HG02870 (cell line): ENCODE measurements around the gene MTCP1.

ENCODE experiments used
- ATAC-seq: cut with Tn5 transposase; IDR thresholded peaks from one replicate; pipeline ENCODE4 v1.9.1; 2021; ENCODE audit warnings: mild to moderate bottlenecking, moderate library complexity; ENCODE audit not compliant: unreplicated experiment

Gene MTCP1

DNA sequence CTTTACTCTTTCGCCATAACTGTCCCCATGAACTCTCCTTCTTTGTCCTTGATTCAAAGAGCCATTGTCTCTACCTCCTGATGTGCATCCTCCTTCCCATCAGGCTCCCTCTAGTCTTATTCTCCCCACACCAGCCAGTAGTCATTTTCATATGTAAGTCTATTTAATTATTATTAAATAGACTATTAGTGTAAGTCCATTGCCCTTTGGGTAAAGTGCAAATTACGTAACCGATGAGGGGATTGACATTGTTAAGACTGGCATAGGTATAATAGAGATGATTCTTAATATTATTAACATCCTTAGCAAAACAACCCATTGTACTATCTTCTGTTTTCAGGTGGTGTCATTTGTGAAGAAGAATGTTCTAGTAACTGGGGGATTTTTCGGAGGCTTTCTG lies 16.7 kb downstream of the MTCP1 start:
- no peak for ATAC-seq

DNA sequence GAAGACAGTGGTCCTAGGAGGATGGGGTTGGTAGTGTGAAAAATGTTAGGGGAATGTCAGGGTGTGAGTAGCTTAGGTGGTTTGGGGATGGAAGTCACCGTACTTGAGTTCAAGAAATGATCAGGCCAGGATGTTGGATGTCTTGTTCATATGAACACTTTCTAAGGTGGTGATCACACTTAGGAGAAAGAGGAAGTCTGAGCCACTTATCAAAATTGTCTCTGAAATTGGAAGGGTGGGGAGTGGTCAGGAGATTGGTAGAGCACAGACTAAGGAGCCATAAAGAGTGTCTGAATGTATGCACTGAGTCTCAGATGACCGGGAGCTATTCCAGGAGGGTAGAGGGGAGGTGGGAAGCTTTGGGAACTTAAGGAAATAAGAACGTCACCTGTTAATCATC lies 17.3 kb downstream of the MTCP1 start:
- no peak for ATAC-seq

DNA sequence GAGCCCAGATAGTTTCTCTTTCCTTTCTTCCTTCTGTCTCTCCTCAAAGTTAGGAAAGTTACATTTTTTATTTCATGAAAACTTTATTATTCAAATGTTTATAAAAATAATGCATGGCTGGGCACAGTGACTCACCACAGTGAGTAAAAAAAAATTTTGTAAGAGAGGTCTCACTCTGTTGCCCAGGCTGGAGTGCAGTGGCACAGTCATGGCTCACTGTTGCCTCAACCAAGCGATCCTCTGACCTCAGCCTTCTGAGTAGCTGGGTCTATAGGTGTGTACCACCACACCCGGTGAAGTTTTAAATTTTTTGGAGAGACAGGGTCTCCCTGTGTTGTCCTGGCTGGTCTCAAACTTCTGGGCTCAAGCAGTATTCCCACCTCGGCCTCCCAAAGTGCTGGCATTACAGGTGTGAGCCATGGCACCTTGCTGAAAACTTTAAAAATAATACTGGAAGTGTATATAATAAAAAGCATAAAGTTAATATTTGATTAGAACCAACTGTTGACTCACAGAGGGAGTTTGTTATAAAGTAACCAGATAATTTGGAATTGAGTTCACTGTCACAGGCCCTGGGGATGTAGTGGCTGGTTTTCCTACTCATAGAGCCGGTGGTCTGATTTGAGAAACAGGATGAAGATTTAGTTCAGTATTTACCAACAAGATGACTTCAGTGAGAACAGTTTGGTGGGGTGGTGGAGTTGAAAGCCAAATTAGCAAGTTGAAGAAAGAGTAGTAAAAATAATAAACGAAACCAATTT lies 18.0 kb downstream of the MTCP1 start:
- ATAC-seq = no peak

DNA sequence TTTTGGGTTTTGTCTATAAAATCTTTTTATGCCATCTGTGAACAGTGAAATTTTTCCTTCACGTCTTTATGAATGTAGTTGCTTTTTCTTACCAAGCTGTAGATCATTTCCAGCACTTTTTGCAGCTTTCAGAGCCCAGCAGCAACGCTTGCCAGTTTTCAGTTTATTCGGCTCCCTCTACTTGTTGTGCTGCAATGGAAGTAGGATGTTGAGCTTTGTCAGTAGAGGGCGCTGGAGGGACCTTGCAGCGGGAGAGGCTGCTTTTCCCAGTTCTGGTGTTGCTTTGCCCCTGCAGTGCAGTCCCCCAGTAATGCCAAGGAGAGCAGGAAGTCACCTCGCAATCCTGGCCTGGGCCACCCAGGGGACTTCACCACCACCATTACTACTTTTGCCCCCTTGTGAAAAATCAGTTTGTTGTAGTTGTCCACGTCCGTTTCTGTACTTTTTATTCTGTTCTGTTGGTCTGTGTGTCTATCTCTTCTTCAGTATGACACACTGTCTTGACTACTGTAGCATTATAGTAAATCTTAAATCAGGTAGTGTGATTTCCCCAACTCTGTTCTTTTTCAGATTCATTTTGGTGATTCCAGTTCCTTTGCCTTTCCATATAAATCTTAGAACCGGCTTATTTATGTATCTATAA lies 21.8 kb downstream of the MTCP1 start:
- no peak for ATAC-seq

DNA sequence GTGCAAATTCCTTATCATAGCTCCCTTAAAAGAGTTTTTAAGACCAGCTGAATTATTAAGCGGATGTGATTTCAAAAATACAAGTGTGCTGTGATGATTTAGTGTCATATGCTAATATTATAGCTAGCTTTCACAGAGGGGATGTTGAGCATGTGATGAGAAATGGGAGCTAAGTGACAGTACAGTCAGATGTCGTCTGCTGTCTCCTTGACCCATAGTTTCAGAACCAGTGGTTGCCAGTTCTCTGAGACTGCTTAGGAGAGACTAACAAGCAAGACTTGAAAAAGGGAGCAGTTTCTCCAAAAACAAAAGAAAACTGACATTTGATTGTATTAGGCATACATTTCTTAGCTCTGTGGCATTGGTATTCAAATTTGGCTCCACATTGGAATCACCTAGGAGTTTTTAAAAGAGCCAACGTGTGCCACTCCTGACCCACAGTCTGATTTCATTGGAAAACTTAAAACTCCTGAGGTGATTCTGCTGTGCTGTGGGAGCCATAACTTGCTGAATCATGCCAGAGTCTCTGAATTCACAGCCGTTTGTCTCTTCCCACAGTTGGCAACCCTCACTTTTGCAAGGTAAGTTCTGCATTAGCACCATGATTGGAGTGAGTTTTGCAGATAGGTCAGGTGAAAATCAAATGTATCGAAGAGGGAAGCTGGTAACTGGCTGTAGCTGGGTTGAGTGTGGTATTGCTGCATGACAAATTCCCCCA lies 24.0 kb downstream of the MTCP1 start:
- no peak for ATAC-seq

DNA sequence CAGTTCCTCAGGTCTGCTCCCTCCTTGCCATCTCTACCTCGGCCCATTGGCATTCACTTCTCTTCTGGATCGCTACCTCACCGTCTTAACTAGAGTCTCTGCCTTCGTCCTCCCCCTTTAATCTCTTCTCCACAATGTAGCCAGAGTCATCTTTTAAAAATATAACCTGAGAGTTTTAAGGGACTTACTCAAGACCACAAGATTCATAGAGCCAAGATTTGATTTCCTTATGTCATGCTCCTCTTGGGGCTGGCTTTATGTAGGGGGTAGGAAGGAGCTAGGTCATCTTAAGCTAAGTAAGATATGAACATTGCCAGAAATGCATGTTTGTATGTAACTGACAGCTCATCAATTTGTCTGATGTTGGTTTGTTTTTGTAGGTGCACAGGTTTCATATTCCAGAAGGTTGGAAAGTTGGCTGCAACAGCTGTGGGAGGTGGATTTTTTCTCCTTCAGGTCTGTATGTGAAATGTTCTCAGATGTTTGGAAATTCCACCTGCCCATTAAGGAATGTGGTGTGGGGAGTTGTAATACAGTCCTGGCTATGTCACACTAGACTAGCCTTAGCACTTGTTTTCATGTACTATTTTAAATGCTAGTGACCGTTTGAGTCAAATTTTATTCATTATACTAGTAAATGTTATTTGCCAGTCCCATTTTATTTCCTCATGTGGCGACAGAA lies 24.7 kb downstream of the MTCP1 start:
- ATAC-seq = no peak

DNA sequence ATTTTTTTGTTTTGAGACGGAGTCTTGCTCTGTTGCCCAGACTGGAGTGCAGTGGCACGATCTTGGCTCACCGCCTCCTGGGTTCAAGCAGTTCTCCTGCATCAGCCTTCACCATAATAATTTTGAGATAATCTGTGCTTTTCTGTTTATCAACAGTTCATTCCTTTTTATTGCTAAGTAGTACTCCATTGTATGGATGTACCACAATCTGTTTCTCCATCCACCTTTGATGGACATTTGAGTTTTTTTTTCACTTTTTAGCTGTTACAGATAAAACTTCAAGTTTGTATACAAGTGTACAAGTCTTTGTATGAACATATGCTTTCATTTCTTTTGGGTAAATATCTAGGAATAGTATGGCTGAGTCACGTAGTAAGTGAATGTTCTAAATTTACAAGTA lies 35.2 kb downstream of the MTCP1 start:
- ATAC-seq = no peak

DNA sequence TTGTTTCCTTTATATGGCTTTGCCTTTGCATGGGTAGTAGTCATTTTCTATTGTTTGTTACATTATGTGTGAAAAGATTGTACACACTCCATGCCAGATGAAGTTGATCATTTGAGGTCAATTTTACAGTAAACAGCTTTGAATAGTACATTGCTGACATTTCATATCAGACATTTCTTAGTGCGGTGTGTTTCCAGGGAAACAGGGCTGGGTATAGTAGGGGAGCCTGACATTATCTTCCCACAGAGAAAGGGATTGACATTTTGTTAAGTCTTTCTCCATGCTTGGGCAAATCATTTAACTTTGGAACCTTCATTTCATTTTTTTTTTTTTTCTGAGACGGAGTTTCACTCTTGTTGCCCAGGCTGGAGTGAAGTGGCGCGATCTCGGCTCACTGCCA lies 39.3 kb downstream of the MTCP1 start:
- no peak for ATAC-seq

DNA sequence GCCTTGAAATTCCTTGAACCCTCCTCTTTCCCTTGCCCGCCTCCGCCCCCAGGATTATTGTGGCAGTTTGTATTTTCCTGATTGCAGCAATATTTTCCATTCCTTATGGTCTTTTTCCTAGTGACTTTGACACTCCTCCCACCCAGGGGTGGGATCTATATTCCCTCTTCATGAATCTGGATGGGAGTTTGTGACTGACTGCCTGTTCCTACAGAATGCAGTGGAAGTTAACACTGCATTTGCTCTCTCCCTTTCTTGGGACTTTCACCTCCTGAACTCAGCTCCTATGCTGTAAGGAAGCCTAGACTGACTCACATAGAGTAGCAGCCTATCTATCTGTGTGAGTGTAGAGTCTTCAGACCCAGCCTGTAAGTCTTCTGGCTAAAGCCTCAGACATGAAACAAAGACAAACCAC lies 42.1 kb downstream of the MTCP1 start:
- no peak for ATAC-seq

DNA sequence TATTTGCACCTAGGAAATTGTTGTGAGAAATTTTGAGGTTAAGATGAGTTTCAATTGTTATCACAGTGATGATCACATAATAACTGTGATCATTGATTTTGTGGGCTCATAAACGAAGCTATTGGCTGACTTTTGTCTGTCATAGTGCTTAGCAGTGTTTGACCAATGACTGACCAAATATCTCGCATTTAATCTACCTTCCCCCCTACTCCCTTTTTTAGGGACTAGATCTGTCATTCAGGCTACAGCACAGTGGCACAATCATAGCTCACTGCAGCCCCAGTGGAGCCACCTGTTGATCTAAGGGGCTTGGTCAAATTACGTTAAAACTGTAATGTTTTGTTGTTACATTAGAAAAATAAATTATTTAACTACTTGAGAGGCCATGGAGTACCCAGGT lies 42.8 kb downstream of the MTCP1 start:
- no peak for ATAC-seq

DNA sequence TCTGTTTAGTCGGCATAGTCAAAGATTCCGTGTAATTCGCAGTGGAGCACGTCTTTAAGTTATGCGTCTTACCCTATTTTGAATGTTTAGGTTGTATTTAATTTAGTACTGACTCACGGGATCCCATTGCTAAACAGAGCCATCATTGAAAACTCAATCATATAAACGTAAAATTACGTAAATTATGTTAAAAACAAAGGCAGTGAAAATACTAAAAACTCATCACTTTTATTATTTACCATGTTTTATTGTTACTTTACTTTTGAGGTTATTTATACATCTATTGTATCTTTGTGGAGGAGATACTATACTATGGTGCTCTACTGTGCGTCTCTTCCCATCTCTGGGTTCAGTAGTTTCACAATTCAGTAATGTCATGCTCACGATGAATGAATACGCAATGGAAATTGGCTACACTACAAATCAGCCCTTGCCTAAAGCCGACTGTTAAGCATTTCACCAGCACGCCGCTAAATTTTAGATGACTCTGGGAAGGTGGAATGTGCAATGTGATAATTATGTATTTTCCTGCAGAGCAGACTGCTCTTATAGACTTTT lies 43.3 kb downstream of the MTCP1 start:
- ATAC-seq = no peak

DNA sequence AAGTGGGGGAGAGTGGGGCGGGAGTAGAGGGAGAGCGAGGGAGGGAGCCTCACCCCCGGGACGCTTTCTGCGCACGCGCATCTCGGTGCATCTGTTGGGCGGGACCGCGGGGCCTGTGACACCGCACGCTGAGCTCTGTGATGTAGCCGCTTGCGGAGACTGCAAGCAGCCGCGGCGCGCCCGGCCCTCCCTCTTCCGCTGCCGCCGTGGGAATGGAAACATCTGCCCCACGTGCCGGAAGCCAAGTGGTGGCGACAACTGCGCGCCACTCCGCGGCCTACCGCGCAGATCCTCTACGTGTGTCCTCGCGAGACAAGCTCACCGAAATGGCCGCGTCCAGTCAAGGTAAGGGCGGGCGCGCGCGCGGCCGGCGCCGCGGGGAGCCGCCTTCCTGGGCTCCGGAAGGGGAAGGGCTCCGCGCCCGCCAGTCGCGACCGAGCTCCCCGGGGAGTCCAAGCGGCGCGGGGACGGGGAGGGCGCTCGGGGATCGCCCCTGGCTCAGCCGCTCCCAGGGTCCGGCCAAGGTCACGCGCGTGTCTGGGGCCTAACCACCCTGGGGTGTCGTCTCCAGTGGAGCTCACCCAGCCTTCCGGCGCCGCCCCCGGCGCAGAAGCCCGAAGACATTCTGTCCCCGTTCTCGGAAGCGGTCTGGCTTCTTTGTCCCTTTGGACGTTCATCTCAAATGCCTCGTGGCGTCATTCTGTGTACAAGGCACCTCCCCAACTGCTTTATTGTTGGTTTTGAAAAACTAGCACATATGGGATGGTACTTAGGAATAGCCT lies 44.0 kb downstream of the MTCP1 start, which contains the start of gene FUNDC2:
Gene FUNDC2, plus strand, starts transcription at position 118 of the 782 bp plus-strand sequence. Its CDS starts 95 bp downstream, at position 213.
- peak; percentile 86 for ATAC-seq

DNA sequence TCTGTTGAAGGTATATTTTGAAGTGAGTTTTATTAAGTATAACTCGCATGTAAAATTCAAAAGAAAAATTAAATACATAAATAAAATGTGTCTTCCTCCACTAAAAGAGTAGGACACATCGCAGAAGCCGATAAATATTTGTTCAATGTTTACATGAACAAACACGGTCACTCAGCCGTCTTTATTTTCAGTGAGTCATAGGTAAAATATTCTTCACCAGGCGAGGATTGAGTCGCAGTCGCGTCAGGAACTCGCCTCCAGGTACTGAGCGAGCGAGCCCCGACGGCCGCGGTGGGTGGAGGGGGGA lies 44.6 kb downstream of the MTCP1 start:
- no peak for ATAC-seq

DNA sequence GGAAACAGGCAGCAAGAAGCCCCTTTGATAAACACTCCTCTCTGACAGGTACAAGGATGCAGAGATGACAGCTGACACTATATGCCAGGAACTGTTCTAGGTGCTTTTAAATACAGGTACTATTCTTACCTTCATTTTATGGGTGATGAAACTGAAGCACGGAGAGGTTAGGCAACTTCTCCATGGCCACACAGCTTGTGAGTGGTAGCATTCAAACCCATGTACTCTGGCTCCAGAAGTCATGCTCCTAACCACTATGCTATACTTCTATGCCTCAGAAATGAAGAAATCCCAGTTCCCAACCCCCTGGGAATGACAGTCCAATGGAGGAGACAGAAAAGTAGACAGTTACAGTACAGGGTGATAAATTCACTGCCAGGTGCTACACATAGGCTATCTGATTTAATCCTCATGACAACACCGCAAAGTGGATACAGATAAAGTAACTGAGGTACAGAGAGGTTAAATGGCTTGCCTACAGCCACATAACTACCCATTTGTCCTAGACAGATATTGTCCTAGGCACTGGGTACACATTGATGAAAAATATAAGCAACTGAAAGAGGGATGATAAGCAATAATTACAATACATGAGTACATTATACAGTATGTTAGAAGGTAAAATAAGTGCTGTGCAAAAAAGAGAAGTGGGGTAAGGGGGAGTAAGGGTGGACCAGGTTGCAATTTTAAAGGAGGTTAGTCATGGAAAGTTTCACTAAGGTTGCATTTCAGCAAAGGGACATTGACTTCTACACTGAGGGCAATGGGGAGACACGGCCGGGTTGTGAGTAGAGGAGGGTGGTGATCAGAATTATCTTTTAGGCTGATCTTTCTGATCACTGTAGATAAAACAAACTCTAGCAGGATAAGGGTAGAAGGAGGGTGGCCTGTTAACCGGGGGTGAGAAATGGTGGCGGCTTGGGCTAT lies 46.8 kb downstream of the MTCP1 start:
- no peak for ATAC-seq

DNA sequence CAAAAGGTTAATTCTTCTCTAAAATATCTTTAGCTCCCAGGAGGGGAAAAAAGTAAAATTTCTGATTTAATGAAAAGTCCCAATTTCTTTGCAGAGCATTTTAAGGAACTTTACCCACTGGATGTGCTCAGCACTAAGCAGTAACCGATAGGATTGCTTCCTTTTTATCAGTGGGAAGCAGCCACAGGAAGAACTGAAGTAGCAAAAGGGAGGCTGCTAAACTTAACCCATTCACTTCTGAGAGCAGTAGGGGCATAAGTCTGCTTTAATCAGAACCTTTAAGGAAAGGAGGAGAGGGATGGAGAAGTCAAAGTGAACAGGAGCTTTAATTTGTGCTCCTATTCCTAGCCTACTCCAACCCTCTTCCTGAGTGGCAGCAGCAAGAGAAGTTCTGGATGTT lies 48.4 kb downstream of the MTCP1 start, which contains the start of gene F8:
Gene F8, minus strand, starts transcription at position 139 of the 400 bp plus-strand sequence. CDS start 171 bp downstream, outside the sequence.
- no peak for ATAC-seq

DNA sequence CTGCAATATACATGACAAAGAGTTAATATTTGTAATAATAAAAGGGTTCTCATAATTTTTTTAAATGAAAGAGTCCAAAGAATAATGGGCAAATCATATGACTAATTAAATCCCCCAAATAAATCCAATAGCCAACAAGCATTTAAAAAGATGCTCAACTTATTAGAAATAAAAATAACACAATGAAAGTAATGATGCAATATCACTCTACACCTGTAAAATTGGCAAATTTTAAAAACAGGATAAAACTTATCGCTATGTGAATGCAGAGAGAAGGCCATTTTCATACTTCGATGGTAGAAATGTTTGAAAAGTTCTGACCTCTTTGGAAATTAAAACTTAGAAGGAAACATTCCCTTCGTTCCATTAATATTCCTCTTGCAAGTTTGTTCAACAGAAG lies 50.3 kb downstream of the MTCP1 start:
- ATAC-seq = no peak
